H1 (cell line): ENCODE data around the gene METTL1.

Experiments used
- ATF3 ChIP-seq: IDR thresholded peaks from 2 replicates; pipeline ENCODE4 v1.6.1; 2011; ENCODE audit warnings: low read depth, mild to moderate bottlenecking, low read length; ENCODE audit not compliant: insufficient read depth
- CBX5 ChIP-seq: fragments of 300-800, 300-1000 bp; sonication (generic); IDR thresholded peaks from 2 replicates; pipeline ENCODE4 v1.7.1; 2016; ENCODE audit warnings: antibody characterized with exemption, low read length, low read depth
- CHD2 ChIP-seq: IDR thresholded peaks from 2 replicates; pipeline ENCODE4 v1.6.1; 2012; ENCODE audit warnings: low read length, improper control_type of control experiment
- E2F6 ChIP-seq: IDR thresholded peaks from 2 replicates; pipeline ENCODE4 v1.6.1; 2012; ENCODE audit warnings: inconsistent platforms
- EGR1 ChIP-seq: IDR thresholded peaks from 2 replicates; pipeline ENCODE4 v1.6.1; 2011; ENCODE audit warnings: low read depth, low read length, borderline replicate concordance
- GABPA ChIP-seq: IDR thresholded peaks from 2 replicates; pipeline ENCODE4 v1.6.1; 2011; ENCODE audit warnings: mild to moderate bottlenecking, low read length, moderate library complexity, borderline replicate concordance; ENCODE audit not compliant: insufficient read depth
- JUND ChIP-seq: IDR thresholded peaks from 2 replicates; pipeline ENCODE4 v1.6.1; 2011; ENCODE audit warnings: mild to moderate bottlenecking, improper control_type of control experiment, low read length
- KDM5A ChIP-seq: fragments of 200-600 bp; IDR thresholded peaks from 2 replicates; pipeline ENCODE4 v1.7.1; 2012; ENCODE audit warnings: mild to moderate bottlenecking, low read length, inconsistent platforms, mixed read lengths
- SP2 ChIP-seq: IDR thresholded peaks from 2 replicates; pipeline ENCODE4 v1.6.1; 2012; ENCODE audit warnings: mild to moderate bottlenecking, low read length, inconsistent platforms
- TBP ChIP-seq: IDR thresholded peaks from 2 replicates; pipeline ENCODE4 v1.6.1; 2011; ENCODE audit warnings: low read depth, low read length, improper control_type of control experiment
- TF ChIP-seq, protein P1 (sequence below), 3 experiments: IDR thresholded peaks; 1 replicate in 2 of 3; 2 replicates in 1 of 3; pipeline versions ENCODE4 v1.5.1 to v1.6.1; 2011; ENCODE audit warnings: low read length in 3 of 3, mild to moderate bottlenecking in 3 of 3, inconsistent platforms in 2 of 3, low read depth in 1 of 3, moderate library complexity in 1 of 3; ENCODE audit not compliant: insufficient read depth in 1 of 3; ENCODE audit errors: control extremely low read depth in 1 of 3
- TF ChIP-seq, protein P2 (sequence below): IDR thresholded peaks from 2 replicates; pipeline ENCODE4 v1.6.1; 2012; ENCODE audit warnings: inconsistent platforms

GRCh38 chr12:57816855-57817151 is 44.9 kb upstream of the METTL1 start:
- TF ChIP-seq E2F6 (no peak), SP2 (no peak), EGR1 (no peak), KDM5A (no peak), JUND (no peak), ATF3 (no peak), CHD2 (no peak), CBX5 (no peak), TBP (no peak), GABPA (no peak)
- TF ChIP-seq, protein P1, sequence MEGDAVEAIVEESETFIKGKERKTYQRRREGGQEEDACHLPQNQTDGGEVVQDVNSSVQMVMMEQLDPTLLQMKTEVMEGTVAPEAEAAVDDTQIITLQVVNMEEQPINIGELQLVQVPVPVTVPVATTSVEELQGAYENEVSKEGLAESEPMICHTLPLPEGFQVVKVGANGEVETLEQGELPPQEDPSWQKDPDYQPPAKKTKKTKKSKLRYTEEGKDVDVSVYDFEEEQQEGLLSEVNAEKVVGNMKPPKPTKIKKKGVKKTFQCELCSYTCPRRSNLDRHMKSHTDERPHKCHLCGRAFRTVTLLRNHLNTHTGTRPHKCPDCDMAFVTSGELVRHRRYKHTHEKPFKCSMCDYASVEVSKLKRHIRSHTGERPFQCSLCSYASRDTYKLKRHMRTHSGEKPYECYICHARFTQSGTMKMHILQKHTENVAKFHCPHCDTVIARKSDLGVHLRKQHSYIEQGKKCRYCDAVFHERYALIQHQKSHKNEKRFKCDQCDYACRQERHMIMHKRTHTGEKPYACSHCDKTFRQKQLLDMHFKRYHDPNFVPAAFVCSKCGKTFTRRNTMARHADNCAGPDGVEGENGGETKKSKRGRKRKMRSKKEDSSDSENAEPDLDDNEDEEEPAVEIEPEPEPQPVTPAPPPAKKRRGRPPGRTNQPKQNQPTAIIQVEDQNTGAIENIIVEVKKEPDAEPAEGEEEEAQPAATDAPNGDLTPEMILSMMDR (IDR thresholded peaks at IDR 0.05; ENCODE audit: control extremely low read depth in 1 of 3, insufficient read depth in 1 of 3, low read depth in 1 of 3, low read length in 3 of 3) = no peak
- TF ChIP-seq, protein P2, sequence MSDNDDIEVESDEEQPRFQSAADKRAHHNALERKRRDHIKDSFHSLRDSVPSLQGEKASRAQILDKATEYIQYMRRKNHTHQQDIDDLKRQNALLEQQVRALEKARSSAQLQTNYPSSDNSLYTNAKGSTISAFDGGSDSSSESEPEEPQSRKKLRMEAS = no peak
